Fibroblast of lung (primary cell): Measurements from ENCODE around the gene TMEM59.

Experiments
- EZH2 ChIP-seq: IDR thresholded peaks from 2 replicates; pipeline ENCODE4 v1.5.1; 2012; ENCODE audit warnings: low read length, control low read depth, mild to moderate bottlenecking; ENCODE audit errors: missing control alignments
- TF ChIP-seq, protein P1 (sequence below), 2 donors: IDR thresholded peaks in 1 of 2; conservative IDR thresholded peaks in 1 of 2; 1 replicate in 1 of 2; 2 replicates in 1 of 2; pipeline ENCODE4 v1.5.1; 2011 to 2012; ENCODE audit warnings: low read length in 2 of 2, control low read depth in 1 of 2, inconsistent platforms in 1 of 2, low read depth in 1 of 2, mild to moderate bottlenecking in 1 of 2

- TF ChIP-seq, protein P1, sequence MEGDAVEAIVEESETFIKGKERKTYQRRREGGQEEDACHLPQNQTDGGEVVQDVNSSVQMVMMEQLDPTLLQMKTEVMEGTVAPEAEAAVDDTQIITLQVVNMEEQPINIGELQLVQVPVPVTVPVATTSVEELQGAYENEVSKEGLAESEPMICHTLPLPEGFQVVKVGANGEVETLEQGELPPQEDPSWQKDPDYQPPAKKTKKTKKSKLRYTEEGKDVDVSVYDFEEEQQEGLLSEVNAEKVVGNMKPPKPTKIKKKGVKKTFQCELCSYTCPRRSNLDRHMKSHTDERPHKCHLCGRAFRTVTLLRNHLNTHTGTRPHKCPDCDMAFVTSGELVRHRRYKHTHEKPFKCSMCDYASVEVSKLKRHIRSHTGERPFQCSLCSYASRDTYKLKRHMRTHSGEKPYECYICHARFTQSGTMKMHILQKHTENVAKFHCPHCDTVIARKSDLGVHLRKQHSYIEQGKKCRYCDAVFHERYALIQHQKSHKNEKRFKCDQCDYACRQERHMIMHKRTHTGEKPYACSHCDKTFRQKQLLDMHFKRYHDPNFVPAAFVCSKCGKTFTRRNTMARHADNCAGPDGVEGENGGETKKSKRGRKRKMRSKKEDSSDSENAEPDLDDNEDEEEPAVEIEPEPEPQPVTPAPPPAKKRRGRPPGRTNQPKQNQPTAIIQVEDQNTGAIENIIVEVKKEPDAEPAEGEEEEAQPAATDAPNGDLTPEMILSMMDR (conservative IDR thresholded peaks at IDR 0.05 in 1 of 2, IDR thresholded peaks at IDR 0.05 in 1 of 2; ENCODE audit: low read depth in 1 of 2, low read length in 2 of 2), result peak; percentile 56 to 87
- no peak for TF ChIP-seq EZH2
These were observed 28.6 kb upstream of the TMEM59 start for GRCh38 chr1:54081306-54082270.
